Stimulated activated CD8-positive, alpha-beta memory T cell treated with anti-CD3 and anti-CD28 coated beads, Interleukin-12 subunit alpha, Interleukin-12 subunit beta, amount 100 ng/mL, for 1 hour (primary cell): Measurements from ENCODE around the gene LRRIQ4.
A peak's percentile ranks its signal among the peaks of the same experiment; 100 is the strongest.

Experiments
- DNase-seq: peaks from one replicate; pipeline ENCODE4 v3.0.0-alpha.2; 2020; ENCODE audit warnings: low read depth

The LRRIQ4 gene

GRCh38 chr3:169809230-169809795, 3.4 kb upstream of the LRRIQ4 start:
- DNase-seq = no peak

GRCh38 chr3:169811631-169812331, 889 bp upstream of the LRRIQ4 start:
- no peak for DNase-seq

GRCh38 chr3:169813278-169813677, 608 bp downstream of the LRRIQ4 start:
- DNase-seq = no peak

- peak; percentile 39 for DNase-seq
These were observed 1.3 kb downstream of the LRRIQ4 start for GRCh38 chr3:169813757-169814517.

- no peak for DNase-seq
These were observed 3.0 kb downstream of the LRRIQ4 start for GRCh38 chr3:169815590-169816150.

GRCh38 chr3:169818316-169818715, 5.6 kb downstream of the LRRIQ4 start:
- no peak for DNase-seq

- DNase-seq = no peak
These were observed 9.4 kb downstream of the LRRIQ4 start for GRCh38 chr3:169822091-169822490.

- no peak for DNase-seq
These were observed 9.9 kb downstream of the LRRIQ4 start for GRCh38 chr3:169822540-169822939.

- no peak for DNase-seq
These were observed 10.3 kb downstream of the LRRIQ4 start for GRCh38 chr3:169822983-169823382.

- DNase-seq = no peak
These were observed 12.6 kb downstream of the LRRIQ4 start for GRCh38 chr3:169825316-169825715.

GRCh38 chr3:169827712-169828111, 15.0 kb downstream of the LRRIQ4 start:
- DNase-seq = no peak

- no peak for DNase-seq
These were observed 22.9 kb downstream of the LRRIQ4 start for GRCh38 chr3:169835533-169835932.

- no peak for DNase-seq
These were observed 23.6 kb downstream of the LRRIQ4 start for GRCh38 chr3:169836078-169836941.

GRCh38 chr3:169836942-169837275, 24.2 kb downstream of the LRRIQ4 start:
- no peak for DNase-seq

GRCh38 chr3:169838511-169839030, 25.9 kb downstream of the LRRIQ4 start:
- DNase-seq = no peak

- no peak for DNase-seq
These were observed 28.5 kb downstream of the LRRIQ4 start for GRCh38 chr3:169841171-169841570.

- no peak for DNase-seq
These were observed 30.3 kb downstream of the LRRIQ4 start for GRCh38 chr3:169842960-169843359.

- DNase-seq = no peak
These were observed 34.0 kb downstream of the LRRIQ4 start for GRCh38 chr3:169846458-169847193.

GRCh38 chr3:169847896-169848295, 35.2 kb downstream of the LRRIQ4 start:
- DNase-seq = no peak

GRCh38 chr3:169848741-169849140, 36.1 kb downstream of the LRRIQ4 start:
- no peak for DNase-seq

- DNase-seq = no peak
These were observed 37.9 kb downstream of the LRRIQ4 start for GRCh38 chr3:169850618-169851017.
